Fibroblast of lung (primary cell): ENCODE measurements around the gene KPNA1.

ENCODE experiments used
- CTCF ChIP-seq, 2 donors: IDR thresholded peaks in 1 of 2; conservative IDR thresholded peaks in 1 of 2; 1 replicate in 1 of 2; 2 replicates in 1 of 2; pipeline ENCODE4 v1.5.1; 2011 to 2012; ENCODE audit warnings: low read length in 2 of 2, control low read depth in 1 of 2, inconsistent platforms in 1 of 2, low read depth in 1 of 2, mild to moderate bottlenecking in 1 of 2
- EZH2 ChIP-seq: IDR thresholded peaks from 2 replicates; pipeline ENCODE4 v1.5.1; 2012; ENCODE audit warnings: low read length, control low read depth, mild to moderate bottlenecking; ENCODE audit errors: missing control alignments

- no peak for TF ChIP-seq CTCF (conservative IDR thresholded peaks at IDR 0.05 in 1 of 2, IDR thresholded peaks at IDR 0.05 in 1 of 2; ENCODE audit: low read depth in 1 of 2, low read length in 2 of 2)
- TF ChIP-seq EZH2 = no peak
Observed at GRCh38 chr3:122506450-122506849, 8.3 kb downstream of the KPNA1 start.
